Ovary (tissue), 9 donors: ENCODE results near the gene GRM8. TPM values are rescaled to one million over a fixed set of nuclear protein-coding genes. Genes with fewer than 3 reads are reported as not detected.

Experiments used
- DNase-seq, 5 donors: peaks; one replicate each; pipeline ENCODE4 v3.0.0-alpha.2; 2019 to 2020
- H3K27ac ChIP-seq, 2 donors: fragments of 200-600 bp; one replicate each; pipeline versions ENCODE4 v1.5.1 to v1.8.0; 2019 to 2022
- H3K27me3 ChIP-seq: fragments of 200-600 bp; one replicate; pipeline ENCODE4 v1.8.0; 2022
- H3K36me3 ChIP-seq: fragments of 200-600 bp; sonication (generic); one replicate; pipeline ENCODE4 v1.5.1; 2019
- H3K4me1 ChIP-seq: one replicate; pipeline ENCODE4 v1.8.1; 2013; ENCODE audit warnings: mild to moderate bottlenecking, moderate library complexity; ENCODE audit not compliant: insufficient read depth
- H3K4me3 ChIP-seq: fragments of 200-600 bp; sonication (generic); one replicate; pipeline ENCODE4 v1.5.1; 2017
- H3K9me3 ChIP-seq, 2 donors: fragments of 200-600 bp in 1 of 2; sonication (generic) in 1 of 2; one replicate each; pipeline versions ENCODE4 v1.5.1 to v1.8.1; 2013 to 2019; ENCODE audit warnings: mild to moderate bottlenecking in 1 of 2, moderate library complexity in 1 of 2
- CTCF ChIP-seq, 3 donors: fragments of 450-650 bp in 2 of 3; fragments of 200-600 bp in 1 of 3; IDR thresholded peaks; one replicate each; pipeline versions ENCODE4 v1.5.1 to v1.8.0; 2016 to 2022; ENCODE audit warnings: antibody characterized with exemption in 3 of 3, mild to moderate bottlenecking in 1 of 3
- EP300 ChIP-seq: sonication (generic); formaldehyde crosslinking; IDR thresholded peaks from one replicate; pipeline ENCODE4 v1.6.1; 2017; ENCODE audit warnings: antibody characterized with exemption
- POLR2A ChIP-seq: fragments of 450-650 bp; IDR thresholded peaks from one replicate; pipeline ENCODE4 v1.6.1; 2017; ENCODE audit warnings: antibody characterized with exemption, mild to moderate bottlenecking, moderate library complexity
- WGBS, 3 donors: extraction: QIAGEN DNeasy Blood & Tissue Kit in 1 of 3; methylation state at CpG; one replicate each; pipeline versions ENCODE4 v1.1.5 to v1.1.7; 2013 to 2017; 5-methylcytosine and 5-hydroxymethylcytosine counted together
- intact Hi-C, 4 donors: fragments of 100-400 bp; cut with DNase I; formaldehyde crosslinking; loops; one replicate each; pipeline versions ENCODE4 v1.11.0 to v1.15.1; 2022 to 2023
- microRNA counts: library from miRNA; unstranded; fragments of <30 nt; microRNA quantifications from one replicate; lab custom pipeline; 2016
- microRNA-seq, 3 donors: library from miRNA; unstranded; fragments of <30 nt; microRNA quantifications; one replicate each; pipeline versions ENCODE4 to v1.2.0, GENCODE V29; 2019 to 2020
- polyA plus RNA-seq, 2 donors: library from polyadenylated mRNA; stranded (reverse); fragments of 200-250 nt in 1 of 2; fragments of 350-450 nt in 1 of 2; fragmentation: Illumina TruSeq in 1 of 2; extraction: RNeasy Lipid Tissue Mini Kit (QIAGEN cat#74804) in 1 of 2; gene quantifications; one replicate each; pipeline ENCODE4 v1.2.3, GENCODE V29; 2013 to 2014
- small RNA-seq: library from RNA; depleted of rRNA; stranded (forward); fragments of <200 nt; gene quantifications from one replicate; pipeline ENCODE3, GENCODE V24; 2016
- total RNA-seq, 7 donors: library from RNA; depleted of rRNA in 2 of 7; stranded (reverse); fragments of >200 nt in 2 of 7; fragmentation: NEBNext Ultra II Directional in 3 of 7; extraction: Animal tissue kit (Norgen Biotek cat#: 25700) in 3 of 7; gene quantifications; one replicate each; pipeline versions ENCODE4 v1.1.0 to v1.2.4, GENCODE V29; 2016 to 2023
- donor health status: DM: no; HTN: no; CAD: no; lungs with moderate emphysema.
- donor health status: DM: no; HTN: no; CAD: no.
- donor health status: Bipolar disorder and iron deficiency.
- donor health status: DM: yes; HTN: yes; CAD: no.
- donor health status: DM: no; HTN: no; CAD: no.
- donor health status: DM: yes; HTN: yes; CAD: no.

Gene GRM8
- total and polyA plus RNA-seq, 9 donors = 0.38 to 4.0 (median 1.0) TPM; not detected in 1

- no peak overlapping the region for H3K27ac ChIP-seq
- H3K4me3 ChIP-seq = no peak overlapping the region
- intact Hi-C loops = no loop called here
- H3K9me3 ChIP-seq = no peaks in the 10 kb centered on the region
- H3K27me3 ChIP-seq = no peaks in the 10 kb centered on the region
- TF ChIP-seq POLR2A (no peak), CTCF (IDR thresholded peaks at IDR 0.05) (no peak), EP300 (no peak)
- DNase-seq = no peak
- H3K4me1 ChIP-seq = no peaks in the 10 kb centered on the region
- no peaks in the 10 kb centered on the region for H3K36me3 ChIP-seq
These were observed 854.5 kb downstream of the GRM8 start for GRCh38 chr7:126398285-126398684.

- intact Hi-C loops = no loop called here
These were observed 858.3 kb downstream of the GRM8 start for GRCh38 chr7:126394406-126394805.

More at GRCh38 chr7:126394406-126394805, 858.3 kb downstream of the GRM8 start:
- DNase-seq = no peak
- Histone ChIP-seq H3K4me1 (no peaks in the 10 kb centered on the region), H3K27ac (no peak overlapping the region), H3K36me3 (no peaks in the 10 kb centered on the region), H3K4me3 (no peak overlapping the region), H3K9me3 (no peaks in the 10 kb centered on the region), H3K27me3 (no peaks in the 10 kb centered on the region)
- TF ChIP-seq EP300 (no peak), POLR2A (no peak), CTCF (IDR thresholded peaks at IDR 0.05) (no peak)
- 70 to 82% (median 78%) methylated on average over 7 of the region's 7 CpGs for WGBS, 3 donors

MicroRNAs encoded within 50 kb of the gene (microRNA counts, 767-probe panel; counts per million panel counts)
- microRNA hsa-miR-592 (lab: Ali Mortazavi, UCI) = 530 counts per million, percentile 78 among the panel's probes with 10 or more counts

Small RNA genes lying within 50 kb of the gene (microRNA-seq; reads per million reads assigned to microRNA genes)
- gene MIR592 = 0.63 to 2.6 (median 0.89) reads per million in 3 donors

Small RNA genes lying within 50 kb of the gene (small RNA-seq; reads per million reads assigned to genes)
- gene MIR592 = 0.80 reads per million, percentile 47 among the genes with 10 or more reads in this experiment

Other genes starting within 250 kb of the GRM8 start
- gene ZNF800, start 139.8 kb upstream of the GRM8 start, total RNA-seq = 10 to 100 TPM; 22.3 to 36.2 (median 31.0) TPM
- 10 to 100 TPM in 1 of 2 donors, 1 to 10 TPM in 1; 7.3 to 17.5 TPM for gene ZNF800, start 139.8 kb upstream of the GRM8 start, polyA plus RNA-seq